Stimulated activated CD4-positive, alpha-beta T cell treated with anti-CD3 and anti-CD28 coated beads, Interleukin-15, amount 100 ng/mL, for 24 hours (primary cell): Measurements from ENCODE around the gene BCL2L12.
A peak's percentile ranks its signal among the peaks of the same experiment; 100 is the strongest.
"Not testable (repeated sequence)": the region's sequence is repeated elsewhere in the genome, so short reads cannot be mapped to it uniquely, and the experiment has no call there.

ENCODE experiments used
- DNase-seq: peaks from one replicate; pipeline ENCODE4 v3.0.0-alpha.2; 2020

BCL2L12 gene, protein sequence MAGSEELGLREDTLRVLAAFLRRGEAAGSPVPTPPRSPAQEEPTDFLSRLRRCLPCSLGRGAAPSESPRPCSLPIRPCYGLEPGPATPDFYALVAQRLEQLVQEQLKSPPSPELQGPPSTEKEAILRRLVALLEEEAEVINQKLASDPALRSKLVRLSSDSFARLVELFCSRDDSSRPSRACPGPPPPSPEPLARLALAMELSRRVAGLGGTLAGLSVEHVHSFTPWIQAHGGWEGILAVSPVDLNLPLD

DNA sequence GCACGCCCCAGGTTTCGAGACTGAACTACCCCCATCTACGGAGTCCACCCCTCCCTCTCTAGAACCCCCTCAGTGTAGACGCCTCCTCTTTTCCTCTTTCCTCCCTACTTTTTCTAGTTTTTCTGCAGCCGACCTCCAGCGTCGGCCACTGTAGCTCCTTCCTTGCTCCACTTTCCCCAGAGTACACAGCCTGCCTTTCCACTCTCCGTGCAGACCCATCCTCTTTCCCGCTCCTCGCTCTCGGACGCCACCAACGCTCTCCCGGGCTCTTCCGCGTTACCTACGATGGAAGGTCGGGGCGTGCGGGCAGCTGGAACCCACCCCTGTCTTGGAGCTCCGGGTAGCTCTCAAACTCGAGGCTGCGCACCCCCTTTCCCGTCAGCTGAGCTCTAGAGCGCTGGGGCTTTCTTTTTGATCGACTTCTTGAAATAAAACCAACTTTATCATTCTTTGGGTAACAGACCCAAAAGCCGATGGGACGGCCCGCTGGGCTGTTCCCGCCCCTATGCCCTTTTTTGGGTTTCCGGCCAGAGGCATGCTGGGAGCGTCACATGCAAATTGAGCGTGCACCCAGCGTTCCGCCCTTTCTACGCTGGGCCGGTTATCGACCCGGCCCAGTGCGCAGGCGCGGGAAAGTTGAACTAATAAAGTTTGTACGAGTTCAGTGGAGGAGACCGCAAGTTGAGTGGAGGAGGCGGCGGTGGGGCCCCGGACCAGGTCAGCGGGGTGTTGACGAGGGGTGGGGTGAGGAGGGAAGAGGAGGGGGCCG, at the start of gene BCL2L12, which contains the start of gene IRF3:
Gene BCL2L12 (plus strand): TSS at position 583 of the 769 bp plus-strand sequence. CDS start 760 bp downstream, outside the sequence.
Gene IRF3 (minus strand): TSS at position 507 of the 769 bp plus-strand sequence. CDS start 1,019 bp downstream, outside the sequence.
- peak; percentile 99 for DNase-seq

DNA sequence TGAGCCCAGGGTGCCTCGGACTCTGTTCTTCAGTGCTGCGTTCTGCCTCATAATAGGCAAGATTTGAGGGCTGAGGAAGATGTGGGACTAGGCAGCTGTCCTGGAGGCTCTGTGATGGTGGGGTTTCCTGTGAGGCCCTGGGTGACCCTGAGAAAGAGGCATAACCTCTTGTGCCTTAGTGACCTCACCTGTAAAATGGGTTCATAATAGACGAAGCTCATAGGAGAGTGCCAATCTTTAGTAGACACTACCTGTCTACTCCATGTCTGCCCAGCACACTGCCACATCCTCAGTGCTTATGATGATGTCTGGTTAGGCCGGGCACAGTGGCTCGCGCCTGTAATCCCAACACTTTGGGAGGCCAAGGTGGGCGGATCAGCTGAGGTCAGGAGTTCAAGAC, 49.2 kb upstream of the BCL2L12 start:
- no peak for DNase-seq

DNA sequence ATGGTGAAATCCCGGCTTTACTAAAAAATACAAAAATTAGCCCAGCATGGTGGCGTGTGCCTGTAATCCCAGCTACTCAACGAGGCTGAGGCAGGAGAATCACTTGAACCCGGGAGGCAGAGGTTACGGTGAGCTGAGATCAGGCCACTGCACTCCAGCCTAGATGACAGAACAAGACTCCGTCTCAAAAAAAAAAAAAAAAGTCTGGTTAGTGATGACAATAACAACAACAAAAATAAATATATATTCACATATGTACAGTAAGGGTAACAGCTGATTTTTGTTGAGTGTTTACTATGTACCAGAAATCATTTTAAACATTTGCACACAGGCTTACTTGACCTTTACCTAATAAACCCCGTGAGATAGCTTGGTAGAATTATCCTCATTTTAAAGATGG, 48.8 kb upstream of the BCL2L12 start:
- no peak for DNase-seq

DNA sequence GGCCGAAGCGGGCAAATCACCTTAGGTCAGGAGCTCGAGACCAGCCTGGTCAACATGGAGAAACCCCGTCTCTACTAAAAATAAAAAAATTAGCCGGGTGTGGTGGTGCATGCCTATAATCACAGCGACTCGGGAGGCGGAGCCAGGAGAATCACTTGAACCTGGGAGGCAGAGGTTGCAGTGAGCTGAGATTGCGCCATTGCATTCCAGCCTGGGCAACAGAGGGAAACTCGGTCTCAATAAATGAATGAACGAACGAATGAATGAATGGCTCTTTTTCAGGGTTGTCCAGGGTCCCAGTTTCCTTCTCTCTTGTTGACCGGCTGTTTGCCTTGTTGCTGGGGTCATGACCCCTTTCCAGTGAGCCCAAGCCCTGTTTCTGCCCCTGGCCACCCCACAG, 47.9 kb upstream of the BCL2L12 start:
- DNase-seq: not testable (repeated sequence)

DNA sequence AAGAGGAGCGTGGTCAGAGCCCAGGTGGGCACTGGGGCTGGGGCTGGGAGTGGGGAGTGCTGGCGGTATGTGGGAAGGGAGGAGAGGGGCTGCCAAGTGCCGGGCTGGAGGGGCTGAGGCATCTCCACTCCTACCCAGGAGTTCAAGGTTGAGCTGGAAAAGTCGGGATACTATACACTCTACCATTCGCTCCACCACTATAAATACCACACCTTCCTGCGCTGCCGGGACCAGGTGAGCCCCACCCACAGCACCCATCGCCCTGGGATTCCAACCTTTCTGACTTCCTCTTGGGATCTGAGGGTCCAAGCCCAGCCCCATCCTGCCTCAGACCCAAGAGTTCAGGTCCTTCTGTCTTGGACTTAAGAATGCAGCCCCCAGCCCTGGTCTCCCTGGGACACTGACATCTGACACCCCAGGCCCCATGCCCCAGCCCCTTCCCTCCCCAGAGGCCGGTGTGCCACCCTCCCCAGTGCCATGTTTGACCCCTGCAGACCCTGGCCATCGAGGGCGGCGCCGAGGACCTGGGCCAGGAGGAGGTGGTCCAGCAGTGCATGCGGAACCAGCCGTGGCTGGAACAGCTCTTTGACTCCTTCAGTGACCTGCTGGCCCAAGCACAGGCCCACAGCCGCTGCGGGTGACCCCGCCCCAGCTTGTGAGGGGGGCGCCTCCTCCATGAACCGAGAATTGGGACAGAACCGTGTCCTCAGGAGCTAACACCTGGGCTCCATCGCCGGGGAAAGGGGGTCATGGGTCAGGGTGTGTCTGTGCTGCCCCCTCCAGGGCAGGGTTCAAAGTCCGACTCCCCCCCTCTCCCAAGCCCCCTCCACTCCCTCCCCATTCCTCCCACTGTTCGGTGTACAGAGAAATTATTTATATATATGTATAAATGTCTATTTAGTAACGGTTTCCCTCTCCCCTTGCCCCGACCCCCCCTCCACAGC, 40.5 kb upstream of the BCL2L12 start:
- DNase-seq: no peak

DNA sequence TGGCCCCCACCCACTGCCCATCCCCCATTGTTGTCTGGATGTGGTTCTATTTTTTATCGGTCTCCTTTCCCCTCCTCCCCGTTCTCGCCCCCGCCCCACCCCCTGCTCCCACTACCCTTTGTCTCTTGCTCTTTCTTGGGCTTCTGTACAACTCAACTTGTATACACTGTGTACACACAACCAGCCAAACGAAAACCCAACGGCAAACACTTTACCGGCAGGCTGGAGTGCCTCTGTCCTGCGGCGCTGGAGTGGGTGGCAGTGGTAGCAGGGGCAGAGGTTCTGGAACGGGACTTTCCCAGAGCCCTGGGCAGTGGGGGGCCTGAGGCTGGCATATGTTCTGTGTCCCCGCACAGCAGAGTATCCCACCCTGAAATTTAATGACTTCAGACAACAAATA, 39.5 kb upstream of the BCL2L12 start:
- no peak for DNase-seq

DNA sequence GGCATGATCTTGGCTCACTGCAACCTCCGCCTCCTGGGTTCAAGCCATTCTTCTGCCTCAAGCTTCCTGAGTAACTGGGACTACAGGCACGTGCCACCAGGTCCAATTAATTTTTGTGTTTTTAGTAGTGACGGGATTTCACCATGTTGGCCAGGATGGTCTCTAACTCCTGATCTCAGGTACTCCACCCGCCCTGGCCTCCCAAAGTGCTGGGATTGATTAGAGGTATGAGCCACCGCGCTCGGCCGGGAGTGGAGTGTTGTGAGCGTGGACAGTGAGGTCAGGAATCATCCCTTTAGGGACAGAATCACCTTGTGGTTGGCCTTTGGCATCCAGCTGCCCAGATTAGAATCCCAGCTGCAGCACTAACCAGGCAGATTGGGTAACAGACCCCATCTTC, 36.1 kb upstream of the BCL2L12 start:
- DNase-seq: no peak

DNA sequence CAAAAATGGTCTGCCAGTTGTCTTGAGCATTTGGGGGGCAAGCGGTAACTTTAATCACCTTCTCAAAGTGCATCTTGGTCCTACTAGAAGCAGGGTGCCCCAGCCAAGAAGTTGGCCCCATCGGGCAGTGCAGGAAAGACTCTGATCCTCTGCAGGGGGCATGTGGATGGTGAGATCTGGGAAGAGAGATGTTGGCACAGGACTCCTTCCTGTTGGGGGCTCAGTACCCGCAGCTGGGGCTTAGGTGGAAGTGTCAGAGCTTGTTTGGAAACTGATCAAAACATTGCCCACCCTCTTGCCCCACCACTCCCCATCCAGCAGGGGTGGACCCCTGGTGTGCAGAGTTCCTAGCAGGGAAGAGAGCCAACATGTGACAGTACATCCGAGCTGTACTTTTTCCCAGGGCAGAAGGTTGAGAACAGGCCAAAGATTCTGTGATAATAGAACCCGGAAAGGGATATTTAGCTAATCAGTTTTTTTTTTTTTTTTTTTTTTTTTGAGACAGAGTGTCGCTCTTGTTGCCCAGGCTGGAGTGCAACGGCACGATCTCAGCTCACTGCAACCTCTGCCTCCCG, 34.6 kb upstream of the BCL2L12 start:
- DNase-seq: no peak

DNA sequence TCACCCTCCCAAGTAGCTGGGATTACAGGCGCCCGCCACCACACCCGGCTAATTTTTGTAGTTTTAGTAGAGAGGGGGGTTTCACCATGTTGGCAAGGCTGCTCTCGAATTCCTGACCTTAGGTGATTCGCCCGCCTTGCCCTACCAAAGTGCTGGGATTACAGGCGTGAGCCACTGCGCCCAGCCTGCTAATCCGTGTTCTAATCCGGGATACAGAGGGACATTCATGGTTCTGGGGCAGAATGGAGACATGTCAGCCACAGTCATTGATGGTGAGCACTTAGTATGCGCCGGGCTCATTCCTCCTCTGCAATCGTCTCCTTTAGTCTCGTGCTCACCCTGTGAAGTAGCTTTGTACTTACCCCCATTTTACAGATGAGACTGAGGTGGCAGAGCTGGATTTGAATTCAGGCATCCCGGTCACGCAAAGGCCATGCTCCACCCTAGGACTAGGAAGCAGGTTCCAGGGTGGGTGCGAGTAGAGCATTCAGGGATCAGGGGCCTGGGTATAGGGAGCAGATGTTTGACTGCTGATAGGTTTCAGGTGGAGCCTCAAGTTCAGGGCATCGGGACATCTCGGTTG, 34.0 kb upstream of the BCL2L12 start:
- no peak for DNase-seq

DNA sequence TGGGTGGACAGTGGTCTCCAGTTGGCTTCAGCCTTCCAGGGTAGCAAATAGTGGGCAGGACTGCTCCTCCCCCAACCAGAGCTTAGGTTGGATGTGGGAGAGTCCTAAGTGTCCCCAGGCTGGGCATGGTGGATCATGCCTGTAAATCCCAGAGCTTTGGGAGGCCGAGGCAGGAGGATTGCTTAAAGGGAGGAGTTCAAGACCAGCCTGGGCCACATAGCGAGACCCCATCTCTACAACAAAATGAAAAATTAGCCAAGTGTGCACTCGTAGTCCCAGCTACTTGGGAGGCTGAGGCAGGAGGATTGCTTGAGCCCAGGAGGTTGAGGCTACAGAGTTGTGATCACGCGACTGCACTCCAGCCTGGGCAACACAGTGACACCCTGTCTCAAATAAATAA, 33.2 kb upstream of the BCL2L12 start:
- no peak for DNase-seq

DNA sequence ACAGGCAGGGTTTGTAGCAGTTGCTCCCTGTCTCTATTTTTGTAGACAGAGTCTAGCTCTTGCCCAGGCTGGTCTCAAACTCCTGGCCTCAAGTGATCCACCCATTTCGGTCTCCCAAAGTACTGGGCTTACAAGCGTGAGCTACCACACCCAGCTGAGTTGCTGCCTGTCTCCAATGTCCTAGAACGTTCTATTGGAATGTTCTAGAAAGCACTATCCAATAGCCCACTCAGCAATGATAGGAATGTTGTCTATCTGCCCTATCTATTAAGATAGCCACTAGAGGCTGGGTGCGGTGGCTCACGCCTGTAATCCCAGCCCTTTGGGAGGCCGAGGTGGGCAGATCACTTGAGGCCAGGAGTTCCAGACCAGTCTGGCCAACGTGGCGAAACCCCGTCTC, 32.5 kb upstream of the BCL2L12 start:
- not testable (repeated sequence) for DNase-seq

DNA sequence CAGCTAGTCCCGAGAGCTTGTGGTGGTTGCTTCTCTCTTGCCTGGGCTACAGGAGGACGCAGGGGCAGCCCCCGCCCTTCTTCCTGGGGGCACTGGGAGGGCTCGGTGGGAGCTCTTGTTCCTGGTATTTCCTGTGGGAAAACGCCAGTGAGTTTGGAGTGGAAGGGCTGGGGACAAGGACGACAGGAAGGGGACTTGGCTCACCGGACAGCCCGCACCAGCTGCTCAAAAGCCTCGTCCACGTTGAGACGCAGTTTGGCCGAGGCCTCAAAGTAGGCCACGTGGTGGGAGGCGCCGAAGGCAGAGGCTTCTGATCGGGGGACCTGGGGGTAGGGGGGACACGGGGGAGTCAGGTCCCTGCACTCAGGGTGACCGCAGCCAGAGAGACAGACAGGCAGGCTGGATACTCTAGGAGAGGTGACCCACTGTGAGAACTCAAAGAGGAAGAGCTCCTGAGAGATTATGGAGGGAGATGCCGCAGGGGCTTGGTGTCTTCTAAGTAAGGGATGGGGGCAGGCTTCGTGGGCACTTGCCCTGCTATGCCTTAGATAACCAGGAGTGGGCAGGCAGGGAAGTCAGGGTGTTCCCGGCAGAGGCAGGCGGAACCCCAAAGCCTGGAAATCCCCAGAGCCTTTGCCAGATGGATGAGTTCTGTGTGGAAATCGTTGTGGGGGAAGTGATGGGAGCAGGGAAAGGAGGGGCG, 30.1 kb upstream of the BCL2L12 start:
- DNase-seq: no peak

DNA sequence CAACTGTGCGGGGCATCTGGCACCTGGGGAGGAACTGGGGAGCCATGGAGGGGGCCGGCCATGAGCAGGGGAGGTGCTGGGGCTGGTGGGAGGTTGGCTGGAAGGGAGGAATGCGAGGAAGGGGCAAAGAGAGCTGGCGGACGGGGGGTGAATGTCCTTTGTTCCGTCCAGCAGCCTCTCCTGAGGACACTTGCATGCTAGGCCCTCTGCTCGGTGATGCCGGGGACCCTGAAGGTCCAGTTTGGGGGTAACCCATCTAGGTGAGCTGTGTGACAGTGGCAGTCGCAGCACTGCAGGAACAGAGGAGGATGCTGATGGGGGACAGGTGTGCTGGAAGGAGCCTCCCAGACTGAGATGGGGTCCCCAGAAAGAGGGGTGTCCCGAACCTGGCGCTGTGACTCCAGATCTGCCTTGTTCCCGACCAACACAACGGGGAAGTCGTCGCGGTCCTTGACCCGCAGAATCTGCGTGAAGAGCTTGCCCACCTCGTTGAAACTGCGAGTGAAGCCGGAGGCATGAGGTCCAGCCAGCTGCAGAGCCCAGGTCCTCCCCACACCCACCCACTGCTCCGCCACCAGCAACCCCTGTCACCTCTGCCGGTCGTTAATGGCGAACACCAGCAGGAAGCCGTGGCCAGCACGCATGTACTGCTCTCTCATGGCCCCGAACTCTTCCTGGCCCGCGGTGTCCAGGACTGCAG, 29.4 kb upstream of the BCL2L12 start:
- no peak for DNase-seq

DNA sequence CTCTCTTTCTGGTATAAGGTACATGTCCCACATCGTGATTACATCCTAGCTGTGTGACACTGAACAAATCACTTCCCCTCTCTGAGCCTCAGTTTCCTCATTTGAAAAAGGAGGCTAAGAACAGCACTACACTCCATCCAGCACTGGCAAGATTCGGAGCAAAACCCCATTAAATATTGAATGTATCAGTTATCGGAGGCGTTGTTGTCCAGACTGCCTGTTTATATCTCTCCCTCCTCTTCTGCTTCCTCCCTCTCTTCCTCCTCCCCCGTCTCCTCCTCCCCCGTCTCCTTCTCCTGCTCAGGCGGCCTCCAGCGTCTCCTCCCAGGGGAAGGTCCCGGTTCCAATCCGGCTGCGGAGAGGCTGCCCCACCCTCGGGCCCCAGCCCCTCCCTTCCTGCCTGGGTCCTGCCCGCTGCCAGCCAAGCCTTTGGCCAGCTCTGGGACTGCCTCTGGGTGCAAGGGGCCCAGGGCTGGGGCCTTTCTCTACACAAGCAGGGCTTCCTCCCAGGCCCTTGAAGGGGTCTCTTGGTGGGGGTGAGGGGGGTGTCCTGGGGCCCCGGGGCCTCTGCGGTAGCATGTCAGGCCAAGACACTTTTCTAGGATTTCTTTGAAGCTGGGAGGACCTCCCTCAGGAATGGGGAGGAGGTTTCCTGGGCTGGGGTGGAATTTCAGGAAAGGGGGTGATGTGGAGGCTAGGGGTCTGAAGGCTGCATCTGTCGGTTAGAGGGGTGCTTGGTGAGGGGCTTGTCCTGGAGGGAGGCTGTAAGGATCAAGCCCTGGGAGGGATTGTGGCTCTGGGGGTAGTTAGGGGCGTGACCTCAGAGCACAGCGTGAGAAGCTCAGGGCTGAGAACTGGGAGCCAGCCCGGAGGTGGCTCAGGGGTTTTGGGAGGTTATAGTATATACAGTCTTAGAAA, 27.7 kb upstream of the BCL2L12 start:
- no peak for DNase-seq

DNA sequence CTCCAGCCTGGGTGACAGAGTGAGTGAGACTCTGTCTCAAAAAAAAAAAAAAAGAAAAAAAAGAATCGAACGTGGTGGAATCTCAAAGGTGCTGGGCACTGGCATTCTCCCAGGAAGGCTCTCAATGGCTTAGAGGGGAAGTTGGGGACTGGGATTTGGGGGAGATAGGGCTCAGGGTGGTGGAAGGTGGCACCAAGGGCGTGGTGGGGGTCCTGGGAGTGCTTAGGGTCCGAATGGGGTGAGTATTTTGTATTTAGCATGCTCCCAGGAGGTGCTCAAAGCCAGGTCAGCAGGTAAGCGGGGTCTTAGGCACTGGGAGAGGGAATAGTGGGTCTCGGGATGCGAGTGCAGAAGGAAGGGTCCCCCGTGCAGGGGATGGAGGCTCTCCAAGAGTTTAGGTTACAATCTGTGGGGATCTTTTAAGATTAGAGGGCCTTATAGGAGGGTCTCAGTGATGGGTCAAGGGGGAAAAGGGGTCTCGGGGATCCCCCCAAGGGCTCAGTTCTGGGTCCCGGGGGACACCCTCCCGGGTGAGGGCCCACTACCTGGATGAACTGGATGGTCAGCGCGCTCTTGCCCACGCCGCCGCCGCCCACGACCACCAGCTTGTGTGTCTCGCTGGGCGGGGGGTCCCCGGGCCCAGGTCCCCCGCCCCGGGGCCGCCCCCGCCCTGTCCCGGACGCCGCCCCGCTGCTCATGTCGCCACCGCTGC, 26.2 kb upstream of the BCL2L12 start:
- DNase-seq: no peak

DNA sequence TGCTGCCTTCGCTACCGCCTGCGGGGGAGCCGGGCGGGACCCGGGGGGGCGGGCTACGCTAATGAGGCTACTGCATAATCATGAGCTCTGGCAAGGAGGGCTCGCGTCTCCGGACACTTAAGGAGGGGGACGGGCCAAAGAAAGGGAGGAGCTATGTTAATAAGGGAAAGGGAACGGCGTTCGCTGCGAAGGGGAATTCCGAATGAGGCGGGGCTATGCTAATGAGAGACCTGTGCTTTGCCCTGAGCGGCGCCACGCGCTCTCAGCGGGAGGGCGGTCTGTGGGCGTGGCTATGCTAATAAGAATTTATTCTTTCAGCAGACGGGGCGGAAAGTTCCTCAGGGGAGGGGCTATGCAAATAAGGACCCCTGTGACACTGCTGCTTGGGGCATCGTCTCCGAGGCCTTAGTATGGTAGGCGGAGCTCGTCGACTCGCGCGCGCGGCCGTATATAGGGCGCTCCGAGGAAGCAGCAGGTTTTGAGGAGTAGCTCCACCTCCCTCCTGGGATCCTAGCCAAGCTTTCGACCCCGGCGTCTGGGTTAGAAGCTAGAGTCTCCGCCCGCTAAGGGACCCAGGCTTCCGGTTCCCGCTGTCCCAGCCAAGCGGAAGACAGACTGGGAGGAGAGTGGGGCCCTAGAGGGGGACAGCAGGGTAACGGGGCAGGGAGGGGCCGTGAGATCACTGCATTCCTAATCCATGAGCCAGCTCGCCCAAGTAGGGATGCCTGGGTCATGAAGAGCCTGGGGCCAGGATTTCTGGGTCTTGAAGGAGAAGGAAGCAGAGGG, 25.4 kb upstream of the BCL2L12 start, which contains the start of gene RRAS:
Gene RRAS (minus strand): TSS at position 31 of the 786 bp plus-strand sequence. CDS start 45 bp downstream, outside the sequence.
- DNase-seq: peak; percentile 100

DNA sequence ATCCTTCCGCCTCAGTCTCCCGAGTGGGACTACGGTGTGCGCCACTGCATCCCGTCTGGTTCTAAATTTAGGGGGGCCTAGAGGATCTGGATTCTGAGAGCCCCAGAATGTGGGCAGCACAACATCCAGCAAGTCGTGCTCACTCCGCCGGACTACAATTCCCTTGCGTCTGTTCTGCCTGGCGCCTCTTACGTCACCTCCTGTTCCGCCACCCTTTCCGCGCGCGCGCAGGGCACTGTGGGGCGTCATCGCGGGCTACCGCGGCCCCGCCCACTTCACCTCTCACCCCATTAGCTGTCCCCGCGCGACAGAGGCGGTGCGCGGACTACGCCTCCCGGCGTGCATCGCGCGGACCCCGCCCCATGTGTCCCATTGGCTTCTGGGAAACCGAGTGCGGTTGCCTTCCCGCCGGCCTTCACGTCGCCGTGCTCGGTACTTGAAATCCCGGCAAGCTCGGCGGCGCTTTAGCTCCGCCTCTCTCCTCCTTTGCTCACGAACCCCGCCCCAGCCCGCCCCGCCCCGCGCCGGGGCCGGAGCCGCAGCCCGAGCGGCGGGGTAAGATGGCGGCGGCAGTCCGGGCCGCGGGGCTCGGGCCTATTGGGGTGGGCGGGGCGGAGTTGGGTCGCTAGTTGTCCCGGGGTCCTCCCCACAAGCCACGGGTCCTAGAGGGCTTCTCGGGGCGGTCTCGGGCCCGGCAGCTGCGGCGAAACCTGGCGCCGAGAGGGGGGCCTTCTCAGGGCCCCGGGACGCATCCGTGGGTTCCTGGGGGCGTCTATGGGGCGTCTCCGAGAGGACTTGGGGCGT, 23.8 kb upstream of the BCL2L12 start, which contains the start of gene SCAF1:
Gene SCAF1 (plus strand): TSS at position 522 of the 804 bp plus-strand sequence. CDS start 2,818 bp downstream, outside the sequence.
- DNase-seq: peak; percentile 99
